ENCODE data around the gene HAVCR2. TPM values are rescaled to one million over a fixed set of nuclear protein-coding genes. Genes with fewer than 3 reads are reported as not detected.
"Not testable (repeated sequence)": the region's sequence is repeated elsewhere in the genome, so short reads cannot be mapped to it uniquely, and the experiment has no call there.

The HAVCR2 gene
- total RNA-seq, 1 donor from 2014 or later, result 1.7 TPM

GRCh38 chr5:157047898-157048297 is 60.9 kb downstream of the HAVCR2 start:
- DNase-seq (ENCODE audit: low spot score in 2 of 2), result no peak
- no peaks in the 10 kb centered on the region for H3K27me3 ChIP-seq
- no peak for TF ChIP-seq CTCF (IDR thresholded peaks at IDR 0.05)
- no peaks in the 10 kb centered on the region for H3K9me3 ChIP-seq
- no peaks in the 10 kb centered on the region for H3K36me3 ChIP-seq
- no peak overlapping the region for H3K27ac ChIP-seq
- no peaks in the 10 kb centered on the region for H3K4me1 ChIP-seq
- intact Hi-C loops (cut with DNase I), result no loop called here
- no peak overlapping the region for H3K4me3 ChIP-seq

GRCh38 chr5:157047016-157047415 is 61.8 kb downstream of the HAVCR2 start:
- H3K9me3 ChIP-seq; H3K4me3 ChIP-seq; H3K27me3 ChIP-seq; H3K4me1 ChIP-seq; DNase-seq (ENCODE audit: low spot score in 2 of 2); H3K36me3 ChIP-seq; H3K27ac ChIP-seq; intact Hi-C loops (cut with DNase I): not testable (repeated sequence)

GRCh38 chr5:157046041-157046440 is 62.8 kb downstream of the HAVCR2 start:
- no peaks in the 10 kb centered on the region for H3K4me1 ChIP-seq
- H3K36me3 ChIP-seq, result no peaks in the 10 kb centered on the region
- no peak for TF ChIP-seq CTCF (IDR thresholded peaks at IDR 0.05)
- no peak for DNase-seq (ENCODE audit: low spot score in 2 of 2)
- intact Hi-C loops (cut with DNase I), result no loop called here
- no peak overlapping the region for H3K27ac ChIP-seq
- H3K9me3 ChIP-seq, result no peaks in the 10 kb centered on the region
- H3K4me3 ChIP-seq, result no peak overlapping the region
- no peaks in the 10 kb centered on the region for H3K27me3 ChIP-seq

- DNase-seq (ENCODE audit: low spot score in 2 of 2), result no peak
- intact Hi-C loops (cut with DNase I), result no loop called here
These were observed 63.2 kb downstream of the HAVCR2 start for GRCh38 chr5:157045601-157046000.

GRCh38 chr5:157038568-157039187 is 70.2 kb downstream of the HAVCR2 start:
- intact Hi-C loops (cut with DNase I), result no loop called here
- no peaks in the 10 kb centered on the region for H3K36me3 ChIP-seq
- H3K4me3 ChIP-seq, result no peak overlapping the region
- no peak for TF ChIP-seq CTCF (IDR thresholded peaks at IDR 0.05)
- no peaks in the 10 kb centered on the region for H3K4me1 ChIP-seq
- H3K27me3 ChIP-seq, result no peaks in the 10 kb centered on the region
- no peaks in the 10 kb centered on the region for H3K9me3 ChIP-seq
- no peak overlapping the region for H3K27ac ChIP-seq
- no peak for DNase-seq (ENCODE audit: low spot score in 2 of 2)

More at GRCh38 chr5:157045601-157046000, 63.2 kb downstream of the HAVCR2 start:
- no peaks in the 10 kb centered on the region for H3K4me1 ChIP-seq
- no peak for TF ChIP-seq CTCF (IDR thresholded peaks at IDR 0.05)
- no peaks in the 10 kb centered on the region for H3K27me3 ChIP-seq
- H3K36me3 ChIP-seq, result no peaks in the 10 kb centered on the region
- H3K27ac ChIP-seq, result no peak overlapping the region
- no peaks in the 10 kb centered on the region for H3K9me3 ChIP-seq
- H3K4me3 ChIP-seq, result no peak overlapping the region

Other genes with a start within 250 kb of the HAVCR2 start
- 1.1 TPM for gene TIMD4, start 145.8 kb downstream of the HAVCR2 start, total RNA-seq
- not detected for gene HAVCR1, start 49.9 kb downstream of the HAVCR2 start, total RNA-seq
- gene MED7, start 33.8 kb upstream of the HAVCR2 start, total RNA-seq, result 2.3 TPM
- not detected for gene GARIN3, start 57.2 kb upstream of the HAVCR2 start, total RNA-seq
- 0.43 TPM for gene ITK, start 71.8 kb upstream of the HAVCR2 start, total RNA-seq
- 78.1 TPM for gene CYFIP2, start 157.1 kb upstream of the HAVCR2 start, total RNA-seq